Measurements from ENCODE around the gene RALGAPA1.

RALGAPA1 gene

DNA sequence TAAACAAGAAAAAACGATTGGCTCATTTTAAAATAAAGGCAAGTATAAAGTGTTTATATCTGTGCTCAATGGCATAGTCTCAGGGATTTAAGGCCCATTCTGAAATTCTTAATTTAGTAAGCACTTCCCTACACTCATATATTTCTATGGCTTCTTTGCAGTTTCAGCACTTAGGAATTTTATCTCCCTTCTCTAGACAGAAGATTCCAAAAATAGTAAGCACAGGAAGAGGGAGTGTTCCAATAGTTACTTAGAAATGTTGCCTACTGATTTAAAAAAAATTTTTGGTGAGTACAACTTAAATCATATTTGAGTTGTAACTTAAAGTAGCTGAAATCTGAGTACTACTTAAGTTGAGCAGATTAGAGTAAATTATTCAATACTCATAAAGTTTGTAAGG, 255.3 kb downstream of the RALGAPA1 start:
- in situ Hi-C loops (cut with MboI; ENCODE audit: low sequenced_read_pairs): no loop called here

DNA sequence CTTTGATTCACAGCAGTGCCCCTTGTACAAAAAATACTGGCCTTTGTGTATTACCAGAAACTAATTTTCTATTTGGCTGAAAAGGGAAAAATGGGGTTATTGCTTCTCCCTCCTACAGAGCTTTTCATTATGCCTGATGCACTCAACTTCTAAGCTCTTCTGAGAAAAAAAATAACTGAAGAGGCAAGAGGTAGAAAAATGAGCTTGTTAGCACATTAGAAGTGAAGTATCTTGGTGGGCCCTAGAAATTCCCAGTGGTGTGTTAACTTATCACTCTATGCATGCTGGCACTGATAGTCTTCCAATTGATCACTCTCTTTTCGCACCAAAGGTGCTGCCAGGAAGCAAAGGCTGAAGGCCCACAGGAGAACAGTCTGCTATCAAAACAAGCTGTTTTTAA, 258.0 kb downstream of the RALGAPA1 start:
- in situ Hi-C loops (cut with MboI; ENCODE audit: low sequenced_read_pairs): no loop called here

DNA sequence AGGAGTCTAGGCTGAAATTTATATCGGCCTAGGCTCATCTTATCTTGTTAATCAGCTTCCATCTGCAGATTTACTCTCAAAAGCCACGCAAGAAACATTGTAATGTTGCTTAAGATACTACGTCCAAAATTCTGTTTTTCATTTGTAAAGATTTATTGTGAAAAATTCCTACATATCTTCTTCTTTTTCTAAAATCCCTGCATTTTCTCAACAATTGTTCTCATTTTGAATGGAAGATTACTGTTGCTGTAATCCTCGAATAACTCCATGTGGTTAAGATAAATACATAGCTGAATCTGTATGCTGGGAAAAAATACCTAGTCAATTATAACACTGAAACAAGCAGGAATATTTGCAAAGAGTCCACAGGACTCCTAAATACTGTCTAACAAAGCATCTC, 259.5 kb downstream of the RALGAPA1 start:
- in situ Hi-C loops (cut with MboI; ENCODE audit: low sequenced_read_pairs): no loop called here

DNA sequence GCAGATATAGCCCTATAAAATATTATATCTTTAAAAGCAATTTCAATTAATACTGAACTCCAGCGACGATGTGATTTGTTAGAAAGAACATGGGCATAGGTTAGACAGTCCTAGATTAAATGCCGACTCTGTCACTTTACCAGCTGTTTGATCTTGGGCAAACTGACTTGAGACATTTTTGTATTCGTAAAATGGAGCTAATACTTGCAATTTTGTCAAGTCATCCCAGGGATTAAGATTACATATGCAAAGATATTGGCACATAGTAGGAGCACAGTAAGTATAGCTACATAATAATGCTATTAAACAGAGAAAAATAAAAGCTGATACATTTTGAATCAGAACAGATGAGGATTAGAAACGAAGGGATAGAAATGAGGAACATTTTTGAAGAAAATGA, 266.1 kb downstream of the RALGAPA1 start:
- in situ Hi-C loops (cut with MboI; ENCODE audit: low sequenced_read_pairs): no loop called here

DNA sequence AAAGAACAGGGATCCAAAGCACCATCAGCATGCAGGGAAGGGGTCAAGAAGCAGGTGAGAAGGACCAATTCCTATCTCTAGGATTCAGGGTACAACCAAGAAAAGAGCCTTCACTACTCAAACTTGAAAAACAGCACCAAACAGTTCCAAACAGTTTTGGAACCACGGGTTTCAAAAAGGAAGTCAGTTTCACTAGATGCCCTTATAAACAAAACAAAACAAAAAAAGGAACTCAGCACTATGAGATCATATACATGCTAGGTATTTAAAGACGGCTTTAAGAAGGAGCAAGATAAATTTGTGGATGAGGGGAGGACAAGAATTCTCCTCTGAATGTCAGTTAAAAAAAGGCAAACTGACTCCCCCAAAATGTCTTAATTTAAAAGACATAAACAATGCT, 269.1 kb downstream of the RALGAPA1 start:
- in situ Hi-C loops (cut with MboI; ENCODE audit: low sequenced_read_pairs): no loop called here

DNA sequence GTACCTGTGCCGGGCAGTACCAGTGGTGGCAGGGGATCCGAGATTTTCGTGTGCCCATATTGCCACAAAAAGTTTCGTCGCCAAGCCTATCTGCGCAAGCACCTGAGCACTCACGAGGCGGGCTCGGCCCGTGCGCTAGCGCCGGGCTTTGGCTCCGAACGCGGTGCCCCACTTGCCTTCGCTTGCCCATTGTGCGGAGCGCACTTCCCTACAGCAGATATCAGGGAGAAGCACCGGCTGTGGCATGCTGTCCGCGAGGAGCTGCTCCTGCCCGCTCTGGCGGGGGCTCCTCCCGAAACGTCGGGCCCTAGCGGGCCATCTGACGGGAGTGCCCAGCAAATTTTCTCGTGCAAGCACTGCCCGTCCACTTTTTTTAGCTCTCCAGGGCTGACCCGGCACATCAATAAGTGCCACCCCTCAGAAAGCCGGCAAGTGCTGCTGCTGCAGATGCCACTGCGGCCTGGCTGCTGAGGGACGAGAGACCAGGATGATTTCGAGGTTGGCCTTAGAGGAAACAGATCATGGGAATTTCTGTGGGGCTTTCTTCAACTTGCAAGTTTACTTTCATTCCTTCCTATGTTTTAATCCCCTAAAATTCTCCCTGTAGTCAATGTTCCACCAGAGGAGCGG, 273.5 kb downstream of the RALGAPA1 start:
- in situ Hi-C loops (cut with MboI; ENCODE audit: low sequenced_read_pairs): no loop called here

DNA sequence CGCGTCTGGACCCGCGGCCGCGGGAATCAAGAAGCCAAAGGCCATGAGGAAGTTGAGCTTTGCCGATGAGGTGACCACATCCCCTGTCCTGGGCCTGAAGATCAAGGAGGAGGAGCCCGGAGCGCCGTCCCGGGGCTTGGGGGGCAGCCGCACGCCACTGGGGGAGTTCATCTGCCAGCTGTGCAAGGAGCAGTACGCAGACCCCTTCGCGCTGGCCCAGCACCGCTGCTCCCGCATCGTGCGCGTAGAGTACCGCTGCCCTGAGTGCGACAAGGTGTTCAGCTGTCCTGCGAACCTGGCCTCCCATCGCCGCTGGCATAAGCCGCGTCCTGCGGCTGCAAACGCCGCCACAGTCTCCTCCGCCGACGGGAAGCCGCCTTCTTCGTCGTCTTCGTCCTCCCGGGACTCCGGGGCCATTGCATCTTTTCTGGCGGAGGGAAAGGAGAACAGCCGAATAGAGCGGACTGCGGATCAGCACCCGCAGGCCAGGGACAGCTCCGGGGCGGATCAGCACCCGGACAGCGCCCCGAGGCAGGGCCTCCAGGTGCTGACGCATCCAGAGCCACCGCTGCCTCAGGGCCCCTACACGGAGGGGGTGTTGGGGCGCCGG, 274.1 kb downstream of the RALGAPA1 start:
- in situ Hi-C loops (cut with MboI; ENCODE audit: low sequenced_read_pairs): no loop called here

DNA sequence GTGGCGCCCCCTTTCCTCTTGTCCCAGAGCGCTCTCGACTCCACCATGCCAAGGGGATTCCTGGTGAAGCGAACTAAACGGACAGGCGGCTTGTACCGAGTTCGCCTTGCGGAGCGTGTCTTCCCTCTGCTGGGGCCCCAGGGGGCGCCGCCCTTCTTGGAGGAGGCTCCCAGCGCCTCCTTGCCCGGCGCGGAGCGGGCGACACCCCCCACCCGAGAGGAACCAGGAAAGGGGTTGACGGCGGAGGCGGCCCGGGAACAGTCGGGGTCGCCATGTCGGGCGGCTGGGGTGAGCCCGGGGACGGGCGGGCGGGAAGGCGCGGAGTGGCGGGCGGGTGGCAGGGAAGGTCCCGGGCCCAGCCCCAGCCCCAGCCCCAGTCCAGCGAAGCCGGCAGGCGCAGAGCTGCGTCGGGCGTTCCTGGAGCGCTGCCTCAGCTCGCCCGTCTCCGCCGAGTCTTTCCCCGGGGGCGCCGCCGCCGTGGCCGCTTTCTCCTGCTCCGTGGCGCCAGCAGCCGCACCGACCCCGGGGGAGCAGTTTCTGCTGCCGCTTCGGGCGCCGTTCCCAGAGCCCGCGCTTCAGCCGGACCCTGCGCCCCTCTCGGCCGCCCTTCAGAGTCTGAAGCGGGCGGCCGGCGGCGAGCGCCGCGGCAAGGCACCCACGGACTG, 274.8 kb downstream of the RALGAPA1 start:
- in situ Hi-C loops (cut with MboI; ENCODE audit: low sequenced_read_pairs): no loop called here

DNA sequence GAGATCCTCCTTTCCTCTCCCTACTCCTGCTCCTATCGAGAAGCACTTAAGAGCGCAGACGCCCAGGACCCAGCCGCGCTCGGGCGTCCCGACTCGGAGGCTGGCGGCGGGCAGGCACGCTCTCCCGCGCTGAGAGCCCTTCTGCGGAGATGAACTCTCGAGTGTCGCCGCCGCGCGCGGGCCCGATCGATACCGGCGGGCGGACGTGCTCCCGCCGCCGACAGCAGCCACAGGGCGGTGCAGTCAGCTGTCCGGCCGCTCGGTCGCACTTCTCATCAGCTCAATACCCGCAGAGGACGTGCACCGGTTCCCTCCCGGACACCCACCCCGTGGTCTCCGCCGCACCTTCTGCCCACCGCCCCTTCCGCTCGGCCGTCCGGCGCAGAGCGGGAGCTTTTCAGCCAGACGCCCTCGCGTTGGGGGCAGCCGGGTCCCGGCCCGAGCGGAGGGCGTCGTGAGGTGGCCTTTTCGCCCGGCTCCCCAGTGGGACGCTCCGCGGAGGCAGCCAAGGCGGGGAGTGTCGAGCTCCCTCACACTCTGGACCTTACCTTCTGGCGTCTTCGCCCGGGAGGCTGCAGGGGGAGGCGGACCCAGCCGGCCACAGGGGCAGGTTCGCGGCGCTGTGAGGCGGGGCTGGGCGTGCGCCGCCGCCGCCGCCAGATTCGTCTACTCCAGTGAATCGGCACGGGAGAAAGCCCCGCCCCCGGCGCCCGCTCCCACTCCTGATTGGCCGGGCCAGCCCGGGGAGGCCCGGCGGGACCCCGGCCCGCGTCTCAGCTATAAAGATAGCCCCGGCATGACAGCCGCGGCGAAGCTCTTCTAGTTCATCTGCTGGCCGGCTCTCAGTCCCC, 275.5 kb downstream of the RALGAPA1 start, which contains the start of gene INSM2:
Gene INSM2 (plus strand): TSS at position 808 of the 851 bp plus-strand sequence. CDS start 89 bp downstream, outside the sequence.
- in situ Hi-C loops (cut with MboI; ENCODE audit: low sequenced_read_pairs): no loop called here

DNA sequence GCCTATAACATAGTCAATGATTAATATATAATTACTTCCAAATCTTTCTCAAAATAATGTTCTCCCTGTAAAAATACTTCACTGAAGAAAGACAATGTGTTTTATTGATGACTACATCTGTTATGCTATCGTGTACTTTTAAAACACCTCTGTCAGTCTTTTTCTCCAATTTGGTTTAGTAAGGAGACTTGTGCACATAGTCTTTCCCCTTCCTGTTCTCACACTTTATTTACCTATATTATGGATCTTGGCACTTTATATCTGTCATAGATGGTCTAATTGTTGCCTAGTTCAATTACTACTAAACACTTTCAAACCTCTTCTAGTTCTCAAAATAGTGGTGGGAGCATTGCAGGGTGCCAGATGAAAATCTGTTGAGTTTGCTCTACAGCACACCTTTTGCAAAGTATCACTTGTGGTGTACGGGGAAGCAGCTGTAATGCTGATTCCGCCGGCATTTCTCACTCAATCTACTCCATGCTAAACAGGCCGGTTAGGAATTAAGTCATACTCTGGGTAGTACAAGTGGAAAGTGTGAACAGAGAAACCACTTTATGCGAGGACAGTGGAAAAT, 276.2 kb downstream of the RALGAPA1 start:
- in situ Hi-C loops (cut with MboI; ENCODE audit: low sequenced_read_pairs): no loop called here

DNA sequence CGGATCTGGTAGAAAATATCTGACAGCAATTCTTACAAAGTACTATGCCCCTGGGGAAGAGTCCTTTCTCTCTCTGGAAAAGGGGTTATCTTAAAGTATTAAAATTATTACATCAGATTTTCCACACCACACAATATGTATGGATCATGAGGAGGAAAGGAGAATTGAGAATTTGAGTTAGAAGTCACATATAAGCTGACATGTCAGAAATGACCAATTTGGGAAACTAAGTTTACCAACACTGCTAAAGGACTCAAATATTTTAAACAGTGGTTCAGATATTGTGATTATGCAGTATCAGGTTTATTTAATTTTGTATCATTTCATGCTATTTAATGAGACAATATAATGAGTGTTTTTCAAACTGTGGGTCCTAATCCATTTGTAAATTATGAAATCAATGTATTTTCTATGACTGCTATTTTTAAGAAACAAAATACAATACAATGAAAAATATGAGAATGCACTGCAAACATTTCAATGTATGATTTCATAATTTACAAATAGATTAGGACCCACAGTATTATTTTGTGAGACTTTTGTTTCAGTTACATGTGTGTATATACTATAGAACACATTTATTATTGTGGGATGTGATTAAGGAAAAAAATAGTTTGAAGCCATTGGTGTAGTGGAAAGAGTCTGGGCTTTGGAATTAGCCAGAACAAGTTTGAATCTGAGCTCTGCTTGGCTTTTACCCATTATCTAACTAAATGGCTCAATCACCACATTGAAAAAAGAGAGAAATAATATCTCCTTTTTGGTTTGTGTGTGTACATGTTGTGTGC, 276.9 kb downstream of the RALGAPA1 start:
- in situ Hi-C loops (cut with MboI; ENCODE audit: low sequenced_read_pairs): no loop called here

DNA sequence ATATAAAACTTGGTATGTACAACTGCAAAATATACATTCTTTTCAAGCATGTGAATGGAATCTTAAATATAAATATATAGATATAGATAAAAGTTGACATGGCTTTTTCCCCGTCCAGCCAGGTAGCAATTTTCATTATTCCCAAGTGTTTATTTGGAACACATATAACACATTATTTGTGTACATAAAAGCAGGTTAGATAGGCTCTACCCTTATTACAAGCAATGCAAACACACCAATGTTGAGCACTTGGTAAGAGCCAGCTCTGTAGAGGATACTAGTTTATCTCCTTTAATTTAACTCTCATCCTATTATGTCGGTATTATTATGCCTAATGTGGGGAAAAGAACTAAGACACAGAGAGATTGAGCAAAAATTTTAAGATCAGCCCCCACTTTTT, 282.1 kb downstream of the RALGAPA1 start:
- in situ Hi-C loops (cut with MboI; ENCODE audit: low sequenced_read_pairs): no loop called here

DNA sequence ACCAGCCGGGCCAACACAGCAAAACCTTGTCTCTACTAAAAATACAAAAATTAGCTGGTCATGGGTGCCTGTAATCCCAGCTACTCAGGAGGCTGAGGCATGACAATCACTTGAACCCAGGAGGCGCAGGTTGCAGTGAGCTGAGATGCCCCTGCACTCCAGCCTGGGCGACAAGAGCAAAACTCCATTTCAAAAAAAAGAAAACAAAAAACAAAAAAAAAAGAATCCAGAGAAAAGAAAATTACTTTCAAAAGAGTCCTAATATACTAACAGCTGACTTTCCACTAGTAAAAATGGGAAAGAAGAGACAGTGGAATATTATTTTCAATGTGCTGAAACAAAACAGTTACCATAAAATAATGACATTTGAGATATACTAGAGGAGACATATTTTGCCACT, 283.4 kb downstream of the RALGAPA1 start:
- in situ Hi-C loops (cut with MboI; ENCODE audit: low sequenced_read_pairs): no loop called here

DNA sequence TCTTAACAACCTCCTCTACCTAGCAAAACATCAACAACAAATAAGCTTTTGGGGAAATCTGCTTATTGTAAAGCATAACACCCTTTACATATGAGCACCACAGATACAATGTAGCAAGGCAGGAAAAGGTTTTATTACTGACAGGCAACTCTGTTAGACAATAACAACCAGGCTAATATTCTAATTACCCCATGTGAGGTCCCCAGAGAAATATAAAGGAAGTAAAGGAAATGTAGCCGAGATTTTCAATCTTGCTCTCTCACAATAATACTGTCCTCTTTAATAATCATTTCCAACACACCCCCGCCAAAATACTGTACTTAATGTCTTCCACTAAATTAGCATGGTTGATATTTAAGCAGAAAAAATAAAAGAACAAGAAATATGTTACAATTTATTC, 289.1 kb downstream of the RALGAPA1 start:
- in situ Hi-C loops (cut with MboI; ENCODE audit: low sequenced_read_pairs): no loop called here

DNA sequence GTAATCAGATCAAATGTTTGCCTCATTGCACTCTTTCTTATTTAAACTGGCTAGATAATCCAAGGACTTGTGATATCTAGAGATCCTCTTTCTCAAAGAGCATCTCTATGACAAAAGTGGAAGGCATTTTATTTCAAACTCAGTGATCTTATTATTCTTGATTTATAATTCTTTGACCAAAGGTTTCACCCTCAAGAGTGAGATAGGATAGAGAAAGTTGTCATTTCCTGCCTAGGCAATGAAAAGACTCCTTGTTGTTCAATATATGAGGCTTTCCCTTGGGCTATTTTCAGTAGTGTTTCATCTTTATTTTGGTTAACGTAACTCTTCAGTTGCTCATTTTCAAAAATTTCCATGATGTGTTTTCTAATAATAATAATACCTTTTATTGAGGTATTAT, 293.2 kb downstream of the RALGAPA1 start:
- in situ Hi-C loops (cut with MboI; ENCODE audit: low sequenced_read_pairs): no loop called here

DNA sequence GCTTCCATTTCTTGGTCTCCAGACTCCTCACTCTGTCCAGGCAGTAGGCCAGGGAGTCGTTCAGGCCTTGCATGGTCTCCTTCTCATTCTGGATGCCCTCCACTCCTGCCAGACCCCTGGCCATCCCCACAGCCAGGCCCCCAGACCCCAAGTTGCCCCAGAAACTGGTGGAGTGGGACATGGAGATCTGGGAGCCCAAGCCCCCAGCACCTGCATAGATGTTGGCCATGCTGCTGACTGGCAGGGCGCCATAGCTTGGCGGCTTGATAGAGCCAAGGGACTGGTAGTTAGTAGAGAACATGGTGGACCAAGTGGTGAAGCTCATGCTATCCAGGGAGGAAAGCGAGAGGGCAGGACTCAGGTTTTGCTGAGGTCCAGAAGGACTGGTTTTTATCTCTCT, 296.3 kb downstream of the RALGAPA1 start:
- in situ Hi-C loops (cut with MboI; ENCODE audit: low sequenced_read_pairs): no loop called here

DNA sequence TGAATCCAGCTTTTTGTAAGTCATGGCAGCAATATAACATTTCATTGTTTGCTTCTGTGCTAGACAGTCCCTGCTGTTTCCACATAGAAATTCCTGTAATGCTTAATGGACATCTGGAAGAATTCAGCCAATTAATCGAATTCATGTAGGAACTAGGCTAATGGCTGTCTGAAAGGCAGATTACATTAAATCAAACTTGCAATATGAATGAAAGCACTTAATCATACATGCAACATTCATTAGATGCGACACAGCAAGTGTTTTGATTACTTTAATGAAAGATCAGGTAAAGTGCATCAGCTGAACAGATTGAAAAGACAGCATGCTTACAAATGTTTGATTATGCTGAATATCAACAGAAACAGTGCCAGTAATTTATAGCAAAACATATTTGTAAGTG, 299.2 kb downstream of the RALGAPA1 start:
- in situ Hi-C loops (cut with MboI; ENCODE audit: low sequenced_read_pairs): no loop called here

DNA sequence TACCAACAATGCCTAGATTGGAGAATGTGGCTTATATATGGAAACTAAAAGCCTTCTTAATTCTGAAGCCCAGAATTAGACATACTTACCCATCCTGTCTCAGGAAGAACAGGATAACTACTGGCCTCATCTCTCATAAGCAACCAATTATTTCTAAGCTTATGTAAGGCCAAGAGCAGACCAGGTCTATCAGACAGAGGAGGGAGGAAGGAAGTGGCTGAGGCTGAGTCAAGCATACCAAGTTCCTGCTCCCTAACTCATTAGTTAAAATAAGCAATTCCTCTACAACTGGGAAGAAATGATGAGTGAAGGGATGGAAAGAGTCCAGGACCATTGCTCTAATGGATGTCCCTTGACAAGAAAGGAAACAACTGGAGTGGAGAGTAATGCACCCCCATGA, 302.2 kb downstream of the RALGAPA1 start:
- in situ Hi-C loops (cut with MboI; ENCODE audit: low sequenced_read_pairs): no loop called here

DNA sequence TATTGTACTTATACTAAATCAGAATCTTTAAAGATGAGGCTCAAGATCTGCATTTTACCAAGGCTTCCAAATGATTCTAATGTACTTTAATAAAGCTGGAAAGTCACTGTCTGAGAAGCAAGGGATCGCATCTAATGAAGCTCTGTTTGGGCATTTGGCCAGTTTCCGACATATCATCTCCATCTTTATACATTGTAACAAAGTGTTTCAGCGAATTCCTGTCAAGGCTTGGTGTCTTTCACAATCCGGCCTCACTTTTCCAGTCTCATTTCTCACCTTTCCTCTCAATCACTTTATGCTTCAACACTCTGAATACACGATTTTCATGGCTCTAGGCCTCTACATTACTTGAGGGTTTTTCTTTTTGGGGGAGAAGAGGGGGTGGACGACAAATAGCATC, 302.6 kb downstream of the RALGAPA1 start:
- in situ Hi-C loops (cut with MboI; ENCODE audit: low sequenced_read_pairs): no loop called here

DNA sequence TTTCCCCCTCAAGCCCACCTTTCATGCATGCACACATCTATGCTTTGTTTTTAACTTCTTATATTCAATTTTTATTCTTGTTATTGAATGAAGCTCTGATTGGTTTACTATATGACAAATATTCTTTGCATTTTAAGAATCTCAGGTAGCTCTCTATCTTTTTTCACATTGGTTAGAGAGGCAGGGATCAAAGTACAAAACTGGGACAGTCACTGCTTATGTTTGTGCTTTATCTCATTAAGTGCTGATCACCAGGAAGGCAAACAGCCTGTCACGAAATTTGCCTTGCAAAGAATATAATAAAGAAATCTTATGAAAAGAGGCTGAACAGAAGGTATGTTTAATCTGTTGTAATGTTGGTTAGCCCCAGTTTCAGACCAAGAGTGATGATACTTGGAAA, 304.8 kb downstream of the RALGAPA1 start:
- in situ Hi-C loops (cut with MboI; ENCODE audit: low sequenced_read_pairs): no loop called here
